ENCODE data around the gene RPTOR.
"Not testable (repeated sequence)": the region's sequence is repeated elsewhere in the genome, so short reads cannot be mapped to it uniquely, and the experiment has no call there.

Gene RPTOR

GRCh38 chr17:80523956-80524712 lies 20.5 kb upstream of the RPTOR start:
- H3K36me3 Mint-ChIP-seq (ENCODE audit: low read depth): no peaks in the 10 kb centered on the region
- H3K27me3 Mint-ChIP-seq: peaks cover 34% of the 10 kb centered on the region
- no peak overlapping the region for H3K27ac Mint-ChIP-seq
- DNase-seq: no peak
- no peaks in the 10 kb centered on the region for H3K4me1 Mint-ChIP-seq (ENCODE audit: low read depth)
- no peaks in the 10 kb centered on the region for H3K9me3 Mint-ChIP-seq
- no peak overlapping the region for H3K4me3 Mint-ChIP-seq

GRCh38 chr17:80526116-80526910 lies 18.3 kb upstream of the RPTOR start:
- no peak for DNase-seq
- Mint-ChIP-seq H3K36me3 (ENCODE audit: low read depth) (no peaks in the 10 kb centered on the region), H3K27me3 (peaks cover 30% of the 10 kb centered on the region), H3K27ac (no peak overlapping the region), H3K9me3 (no peaks in the 10 kb centered on the region), H3K4me3 (no peak overlapping the region), H3K4me1 (ENCODE audit: low read depth) (no peaks in the 10 kb centered on the region)

- no peaks in the 10 kb centered on the region for H3K36me3 Mint-ChIP-seq (ENCODE audit: low read depth)
- no peak overlapping the region for H3K4me3 Mint-ChIP-seq
- no peak overlapping the region for H3K27ac Mint-ChIP-seq
- no peak for DNase-seq
- H3K9me3 Mint-ChIP-seq: no peaks in the 10 kb centered on the region
- H3K27me3 Mint-ChIP-seq: peaks cover 29% of the 10 kb centered on the region
- H3K4me1 Mint-ChIP-seq (ENCODE audit: low read depth): no peaks in the 10 kb centered on the region
Measured at GRCh38 chr17:80527016-80527645, 17.5 kb upstream of the RPTOR start.

- no peaks in the 10 kb centered on the region for H3K36me3 Mint-ChIP-seq (ENCODE audit: low read depth)
- H3K4me1 Mint-ChIP-seq (ENCODE audit: low read depth): no peaks in the 10 kb centered on the region
- no peak for DNase-seq
- peaks cover 26% of the 10 kb centered on the region for H3K27me3 Mint-ChIP-seq
- H3K4me3 Mint-ChIP-seq: no peak overlapping the region
- H3K9me3 Mint-ChIP-seq: no peaks in the 10 kb centered on the region
- no peak overlapping the region for H3K27ac Mint-ChIP-seq
Measured at GRCh38 chr17:80528536-80528935, 16.1 kb upstream of the RPTOR start.

- H3K27me3 Mint-ChIP-seq: peaks cover 26% of the 10 kb centered on the region
Measured at GRCh38 chr17:80529104-80529903, 15.3 kb upstream of the RPTOR start.

GRCh38 chr17:80529904-80530292 lies 14.7 kb upstream of the RPTOR start:
- H3K4me3 Mint-ChIP-seq: no peak overlapping the region
- H3K9me3 Mint-ChIP-seq: no peaks in the 10 kb centered on the region
- no peaks in the 10 kb centered on the region for H3K36me3 Mint-ChIP-seq (ENCODE audit: low read depth)
- no peak overlapping the region for H3K27ac Mint-ChIP-seq
- no peaks in the 10 kb centered on the region for H3K4me1 Mint-ChIP-seq (ENCODE audit: low read depth)
- no peak for DNase-seq
- peaks cover 26% of the 10 kb centered on the region for H3K27me3 Mint-ChIP-seq

More at GRCh38 chr17:80529104-80529903, 15.3 kb upstream of the RPTOR start:
- H3K4me1 Mint-ChIP-seq (ENCODE audit: low read depth): no peaks in the 10 kb centered on the region
- no peaks in the 10 kb centered on the region for H3K9me3 Mint-ChIP-seq
- H3K36me3 Mint-ChIP-seq (ENCODE audit: low read depth): no peaks in the 10 kb centered on the region
- no peak overlapping the region for H3K27ac Mint-ChIP-seq
- no peak for DNase-seq
- no peak overlapping the region for H3K4me3 Mint-ChIP-seq

- H3K9me3 Mint-ChIP-seq: no peaks in the 10 kb centered on the region
- H3K36me3 Mint-ChIP-seq (ENCODE audit: low read depth): no peaks in the 10 kb centered on the region
- no peak for DNase-seq
- no peak overlapping the region for H3K4me3 Mint-ChIP-seq
- H3K4me1 Mint-ChIP-seq (ENCODE audit: low read depth): no peaks in the 10 kb centered on the region
- peaks cover 16% of the 10 kb centered on the region for H3K27me3 Mint-ChIP-seq
- H3K27ac Mint-ChIP-seq: no peak overlapping the region
Measured at GRCh38 chr17:80531400-80531799, 13.2 kb upstream of the RPTOR start.

GRCh38 chr17:80537386-80537785 lies 7.3 kb upstream of the RPTOR start:
- H3K4me1 Mint-ChIP-seq (ENCODE audit: low read depth); H3K27ac Mint-ChIP-seq; H3K36me3 Mint-ChIP-seq (ENCODE audit: low read depth); H3K9me3 Mint-ChIP-seq; H3K4me3 Mint-ChIP-seq; DNase-seq: not testable (repeated sequence)
- H3K27me3 Mint-ChIP-seq: peaks cover 13% of the 10 kb centered on the region

GRCh38 chr17:80538484-80538883 lies 6.2 kb upstream of the RPTOR start:
- Mint-ChIP-seq H3K4me1 (ENCODE audit: low read depth) (peaks cover 7% of the 10 kb centered on the region), H3K9me3 (no peaks in the 10 kb centered on the region), H3K27me3 (peaks cover 19% of the 10 kb centered on the region), H3K27ac (no peak overlapping the region), H3K36me3 (ENCODE audit: low read depth) (no peaks in the 10 kb centered on the region), H3K4me3 (no peak overlapping the region)
- no peak for DNase-seq

GRCh38 chr17:80539022-80539641 lies 5.5 kb upstream of the RPTOR start:
- peaks cover 7% of the 10 kb centered on the region for H3K4me1 Mint-ChIP-seq (ENCODE audit: low read depth)
- H3K27me3 Mint-ChIP-seq: peaks cover 25% of the 10 kb centered on the region
- H3K9me3 Mint-ChIP-seq: no peaks in the 10 kb centered on the region
- no peaks in the 10 kb centered on the region for H3K36me3 Mint-ChIP-seq (ENCODE audit: low read depth)
- no peak overlapping the region for H3K27ac Mint-ChIP-seq
- no peak overlapping the region for H3K4me3 Mint-ChIP-seq
- DNase-seq: no peak

- Mint-ChIP-seq H3K9me3 (no peaks in the 10 kb centered on the region), H3K27ac (peak overlapping the region; percentile 97), H3K36me3 (ENCODE audit: low read depth) (peaks cover 41% of the 10 kb centered on the region), H3K4me1 (ENCODE audit: low read depth) (peaks cover 39% of the 10 kb centered on the region), H3K27me3 (peaks cover 19% of the 10 kb centered on the region), H3K4me3 (peak overlapping the region; percentile 95)
- DNase-seq: no peak
Measured at GRCh38 chr17:80545499-80545826, 825 bp downstream of the RPTOR start.

GRCh38 chr17:80546267-80546666 lies 1.6 kb downstream of the RPTOR start:
- no peak for DNase-seq
- no peaks in the 10 kb centered on the region for H3K9me3 Mint-ChIP-seq
- H3K4me1 Mint-ChIP-seq (ENCODE audit: low read depth): peaks cover 43% of the 10 kb centered on the region
- peak overlapping the region; percentile 95 for H3K4me3 Mint-ChIP-seq
- H3K27me3 Mint-ChIP-seq: peaks cover 19% of the 10 kb centered on the region
- peak overlapping the region; percentile 97 for H3K27ac Mint-ChIP-seq
- peaks cover 49% of the 10 kb centered on the region for H3K36me3 Mint-ChIP-seq (ENCODE audit: low read depth)

GRCh38 chr17:80552523-80552922 lies 7.9 kb downstream of the RPTOR start:
- DNase-seq: no peak
- H3K4me3 Mint-ChIP-seq: no peak overlapping the region
- no peak overlapping the region for H3K27ac Mint-ChIP-seq
- no peaks in the 10 kb centered on the region for H3K9me3 Mint-ChIP-seq
- H3K4me1 Mint-ChIP-seq (ENCODE audit: low read depth): peaks cover 26% of the 10 kb centered on the region
- no peaks in the 10 kb centered on the region for H3K27me3 Mint-ChIP-seq
- peaks cover 60% of the 10 kb centered on the region for H3K36me3 Mint-ChIP-seq (ENCODE audit: low read depth)

GRCh38 chr17:80555266-80555665 lies 10.6 kb downstream of the RPTOR start:
- DNase-seq: no peak
- no peak overlapping the region for H3K27ac Mint-ChIP-seq
- H3K36me3 Mint-ChIP-seq (ENCODE audit: low read depth): peaks cover 57% of the 10 kb centered on the region
- H3K4me1 Mint-ChIP-seq (ENCODE audit: low read depth): peaks cover 29% of the 10 kb centered on the region
- no peaks in the 10 kb centered on the region for H3K27me3 Mint-ChIP-seq
- H3K9me3 Mint-ChIP-seq: no peaks in the 10 kb centered on the region
- H3K4me3 Mint-ChIP-seq: no peak overlapping the region

All from activated T-cell treated with anti-CD3 and anti-CD28 coated beads, Interleukin-2, amount 50 U/mL, for 24 hours (primary cell).